Stomach (tissue), 9 donors: ENCODE results near the gene APOLD1. TPM values are rescaled to one million over a fixed set of nuclear protein-coding genes. Genes with fewer than 3 reads are reported as not detected.
A peak's percentile ranks its signal among the peaks of the same experiment; 100 is the strongest.

ENCODE experiments used
- DNase-seq, 2 donors: peaks; one replicate each; pipeline versions ENCODE4 v3.0.0 to v3.0.0-alpha.2; 2013 to 2019
- H3K27ac ChIP-seq, 5 donors: fragments of 200-600 bp in 4 of 5; sonication (generic) in 4 of 5; one replicate each; pipeline ENCODE4 v1.5.1; 2013 to 2019; ENCODE audit warnings: mild to moderate bottlenecking in 1 of 5, moderate library complexity in 1 of 5
- H3K27me3 ChIP-seq, 3 donors: fragments of 200-600 bp; sonication (generic); one replicate each; pipeline ENCODE4 v1.5.1; 2017 to 2019; ENCODE audit warnings: mixed run types in 1 of 3
- H3K36me3 ChIP-seq, 4 donors: fragments of 200-600 bp; sonication (generic); 1 replicate in 3 of 4; 2 replicates in 1 of 4; pipeline ENCODE4 v1.5.1; 2016 to 2019
- H3K4me1 ChIP-seq, 4 donors: fragments of 200-600 bp; sonication (generic); one replicate each; pipeline ENCODE4 v1.5.1; 2016 to 2019
- H3K4me3 ChIP-seq, 4 donors: fragments of 200-600 bp; sonication (generic) in 3 of 4; one replicate each; pipeline ENCODE4 v1.5.1; 2016 to 2019; ENCODE audit warnings: mild to moderate bottlenecking in 1 of 4
- H3K9me3 ChIP-seq, 4 donors: fragments of 200-600 bp; sonication (generic); one replicate each; pipeline ENCODE4 v1.5.1; 2016 to 2019
- EP300 ChIP-seq: sonication (generic); formaldehyde crosslinking; IDR thresholded peaks from one replicate; pipeline ENCODE4 v1.6.1; 2017; ENCODE audit warnings: antibody characterized with exemption
- POLR2A ChIP-seq, 4 donors: fragments of 450-650 bp; IDR thresholded peaks; one replicate each; pipeline ENCODE4 v1.6.1; 2016; ENCODE audit warnings: antibody characterized with exemption in 4 of 4, control low read depth in 2 of 4, mild to moderate bottlenecking in 1 of 4, moderate library complexity in 1 of 4
- POLR2AphosphoS5 ChIP-seq, 3 donors: sonication (generic); formaldehyde crosslinking; IDR thresholded peaks; one replicate each; pipeline ENCODE4 v1.6.1; 2016; ENCODE audit warnings: antibody characterized with exemption in 3 of 3
- WGBS, 5 donors: extraction: QIAGEN DNeasy Blood & Tissue Kit in 3 of 5; methylation state at CpG; one replicate each; pipeline versions ENCODE4 v1.1.5 to v1.1.7; 2013 to 2018; 5-methylcytosine and 5-hydroxymethylcytosine counted together
- intact Hi-C: fragments of 100-400 bp; cut with DNase I; formaldehyde crosslinking; loops from one replicate; pipeline ENCODE4 v1.15.1; 2023; ENCODE audit warnings: low total_unique reads
- polyA plus RNA-seq, 3 donors: library from polyadenylated mRNA; stranded (reverse); fragments of 200-250 nt; gene quantifications; one replicate each; pipeline ENCODE4 v1.2.3, GENCODE V29; 2013
- total RNA-seq, 5 donors: library from RNA; depleted of rRNA; stranded (reverse); fragments of >200 nt; gene quantifications; one replicate each; pipeline versions ENCODE4 v1.1.0 to v1.2.3, GENCODE V29; 2014 to 2016
- TF ChIP-seq, protein P1 (sequence below), 7 experiments: fragments of 450-650 bp in 4 of 7; fragments of 200-600 bp in 3 of 7; sonication (generic) in 3 of 7; IDR thresholded peaks; one replicate each; pipeline ENCODE4 v1.5.1; 2016 to 2019; ENCODE audit warnings: antibody characterized with exemption in 7 of 7, control low read depth in 2 of 7, mild to moderate bottlenecking in 1 of 7
- donor health status: healthy with polysubstance abuse.
- donor health status: Bipolar disorder and iron deficiency.
- donor health status: healthy.

APOLD1 gene
- total and polyA plus RNA-seq, 8 donors: 0.29 to 119 (median 7.7) TPM

DNA sequence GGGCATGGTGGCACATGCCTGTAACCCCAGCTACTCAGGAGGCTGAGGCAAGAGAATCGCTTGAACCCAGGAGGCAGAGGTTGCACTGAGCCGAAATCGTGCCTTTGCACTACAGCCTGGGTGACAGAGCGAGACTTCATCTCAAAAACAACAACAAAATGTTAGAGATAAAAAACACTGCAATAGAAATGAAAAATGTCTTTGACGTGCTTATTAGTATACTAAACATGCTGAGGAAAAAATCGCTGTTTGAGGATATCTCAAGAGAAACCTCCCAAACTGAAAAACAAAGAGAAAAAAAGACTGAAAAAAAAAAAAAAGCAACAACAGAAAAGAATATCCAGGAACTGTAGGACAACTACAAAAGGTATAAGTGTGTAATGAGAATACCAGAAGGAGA, 15.2 kb upstream of the APOLD1 start:
- DNase-seq: no peak
- intact Hi-C loops: no loop called here
- TF ChIP-seq POLR2A (IDR thresholded peaks at IDR 0.05): no peak
- TF ChIP-seq POLR2AphosphoS5 (IDR thresholded peaks at IDR 0.05): no peak
- TF ChIP-seq, protein P1, sequence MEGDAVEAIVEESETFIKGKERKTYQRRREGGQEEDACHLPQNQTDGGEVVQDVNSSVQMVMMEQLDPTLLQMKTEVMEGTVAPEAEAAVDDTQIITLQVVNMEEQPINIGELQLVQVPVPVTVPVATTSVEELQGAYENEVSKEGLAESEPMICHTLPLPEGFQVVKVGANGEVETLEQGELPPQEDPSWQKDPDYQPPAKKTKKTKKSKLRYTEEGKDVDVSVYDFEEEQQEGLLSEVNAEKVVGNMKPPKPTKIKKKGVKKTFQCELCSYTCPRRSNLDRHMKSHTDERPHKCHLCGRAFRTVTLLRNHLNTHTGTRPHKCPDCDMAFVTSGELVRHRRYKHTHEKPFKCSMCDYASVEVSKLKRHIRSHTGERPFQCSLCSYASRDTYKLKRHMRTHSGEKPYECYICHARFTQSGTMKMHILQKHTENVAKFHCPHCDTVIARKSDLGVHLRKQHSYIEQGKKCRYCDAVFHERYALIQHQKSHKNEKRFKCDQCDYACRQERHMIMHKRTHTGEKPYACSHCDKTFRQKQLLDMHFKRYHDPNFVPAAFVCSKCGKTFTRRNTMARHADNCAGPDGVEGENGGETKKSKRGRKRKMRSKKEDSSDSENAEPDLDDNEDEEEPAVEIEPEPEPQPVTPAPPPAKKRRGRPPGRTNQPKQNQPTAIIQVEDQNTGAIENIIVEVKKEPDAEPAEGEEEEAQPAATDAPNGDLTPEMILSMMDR (IDR thresholded peaks at IDR 0.05): no peak
- no peak for TF ChIP-seq EP300
- H3K36me3 ChIP-seq: no peaks in the 10 kb centered on the region
- no peak overlapping the region for H3K27ac ChIP-seq
- WGBS, 5 donors: 91 to 98% (median 97%) methylated on average over 6 of the region's 6 CpGs
- no peak overlapping the region for H3K4me3 ChIP-seq
- H3K9me3 ChIP-seq: peaks cover 0 to 7% (median 0%) of the 10 kb centered on the region in 4 donors
- no peaks in the 10 kb centered on the region for H3K27me3 ChIP-seq
- no peaks in the 10 kb centered on the region for H3K4me1 ChIP-seq

DNA sequence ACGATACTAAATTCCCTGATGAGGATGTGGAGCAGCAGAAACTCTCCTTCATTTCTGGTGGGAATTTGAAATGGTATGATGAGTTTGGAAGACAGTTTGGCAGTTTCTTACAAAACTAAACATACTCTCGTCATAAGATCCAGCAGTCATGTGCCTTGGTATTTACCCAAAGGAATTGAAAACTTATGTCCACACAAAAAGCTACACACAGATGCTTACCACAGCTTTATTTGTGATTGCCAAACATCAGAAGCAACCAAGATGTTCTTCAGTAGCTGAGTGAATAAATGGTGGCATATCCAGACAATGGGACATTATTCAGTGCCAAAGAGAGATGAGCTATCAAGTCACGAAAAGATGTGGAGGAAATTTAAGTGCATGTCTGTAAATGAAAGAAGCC, 10.7 kb upstream of the APOLD1 start:
- H3K36me3 ChIP-seq: no peaks in the 10 kb centered on the region
- H3K27me3 ChIP-seq: no peaks in the 10 kb centered on the region
- no peak for DNase-seq
- no peak overlapping the region for H3K27ac ChIP-seq
- peaks cover 2 to 11% (median 5%) of the 10 kb centered on the region in 4 donors for H3K4me1 ChIP-seq
- no peak overlapping the region for H3K4me3 ChIP-seq
- no peak for TF ChIP-seq POLR2AphosphoS5 (IDR thresholded peaks at IDR 0.05)
- no peak for TF ChIP-seq POLR2A (IDR thresholded peaks at IDR 0.05)
- no peak for TF ChIP-seq EP300
- TF ChIP-seq, protein P1 (IDR thresholded peaks at IDR 0.05): no peak
- intact Hi-C loops: no loop called here
- peaks cover 0 to 5% (median 0%) of the 10 kb centered on the region in 4 donors for H3K9me3 ChIP-seq
- WGBS, 5 donors: 43 to 82% (median 75%) methylated on average over 3 of the region's 3 CpGs

DNA sequence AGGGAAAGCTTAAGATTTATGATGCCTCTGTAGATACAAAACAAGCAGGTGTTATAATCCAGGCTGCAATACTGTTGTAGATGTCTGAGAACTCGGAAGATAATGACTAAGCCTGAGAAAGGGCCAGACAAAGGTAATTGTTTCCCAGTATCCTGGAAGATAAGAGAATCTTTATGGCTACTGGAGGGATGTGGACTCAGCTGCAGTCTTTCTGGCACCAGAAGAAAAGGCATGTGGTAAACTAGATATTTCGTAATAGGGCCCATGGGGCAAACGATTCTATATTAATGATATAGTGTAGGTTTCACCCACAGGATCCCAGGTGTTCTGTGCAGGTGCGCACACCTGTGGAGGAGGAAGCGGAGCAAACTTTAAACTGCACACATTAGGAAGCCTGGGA, 9.2 kb upstream of the APOLD1 start:
- Histone ChIP-seq H3K36me3 (no peaks in the 10 kb centered on the region), H3K4me1 (peaks cover 4 to 18% (median 10%) of the 10 kb centered on the region in 4 donors), H3K9me3 (no peaks in the 10 kb centered on the region), H3K4me3 (no peak overlapping the region), H3K27me3 (no peaks in the 10 kb centered on the region), H3K27ac (no peak overlapping the region)
- peak; percentile 37 to 65 for DNase-seq
- WGBS, 5 donors: 34 to 65% (median 44%) methylated on average over 5 of the region's 5 CpGs
- TF ChIP-seq POLR2AphosphoS5 (IDR thresholded peaks at IDR 0.05) (peak in 1 of 3 donors; percentile 50), POLR2A (IDR thresholded peaks at IDR 0.05) (no peak), EP300 (no peak)
- TF ChIP-seq, protein P1 (IDR thresholded peaks at IDR 0.05): no peak
- intact Hi-C loops: no loop called here

DNA sequence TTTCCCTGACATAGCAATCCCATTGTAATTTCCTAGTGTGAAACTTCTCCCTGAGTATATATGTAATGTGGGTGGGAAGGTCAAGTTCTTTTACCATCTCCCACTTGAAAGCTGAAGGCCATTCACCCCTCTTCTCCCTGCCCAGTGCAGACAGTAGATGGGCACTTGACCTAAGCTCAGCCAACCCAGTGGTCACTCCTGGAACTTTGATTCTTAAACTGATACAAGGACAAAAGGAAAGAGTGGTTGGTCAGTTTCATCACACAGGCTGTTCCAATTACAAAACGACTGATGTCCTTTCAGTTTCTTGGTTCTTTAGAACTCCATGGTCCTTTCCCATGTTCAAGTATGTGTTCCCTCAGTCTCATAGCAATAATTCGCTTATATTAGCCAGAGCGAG, 8.4 kb upstream of the APOLD1 start:
- 83 to 88% (median 88%) methylated on average over 3 of the region's 3 CpGs for WGBS, 5 donors
- DNase-seq: no peak
- Histone ChIP-seq H3K4me3 (no peak overlapping the region), H3K27ac (no peak overlapping the region), H3K36me3 (no peaks in the 10 kb centered on the region), H3K4me1 (peaks cover 4 to 18% (median 10%) of the 10 kb centered on the region in 4 donors), H3K9me3 (no peaks in the 10 kb centered on the region), H3K27me3 (no peaks in the 10 kb centered on the region)
- intact Hi-C loops: no loop called here
- no peak for TF ChIP-seq POLR2A (IDR thresholded peaks at IDR 0.05)
- no peak for TF ChIP-seq EP300
- TF ChIP-seq, protein P1 (IDR thresholded peaks at IDR 0.05): no peak
- TF ChIP-seq POLR2AphosphoS5 (IDR thresholded peaks at IDR 0.05): no peak
